WTC11 (cell line): ENCODE data around the gene KCNT1.

Source experiments
- HMGA2 ChIP-seq: fragments of 250-450 bp; sonication (Bioruptor Pico); IDR thresholded peaks from 2 replicates; pipeline ENCODE4 v1.4.0; 2021; ENCODE audit warnings: mild to moderate bottlenecking, moderate library complexity
- NFYB ChIP-seq: sonication (generic); formaldehyde crosslinking; conservative IDR thresholded peaks from 2 replicates; pipeline ENCODE4 v1.8.0; 2022; ENCODE audit warnings: low read depth, missing genetic modification reagents
- NR3C1 ChIP-seq: sonication (generic); formaldehyde crosslinking; conservative IDR thresholded peaks from 2 replicates; pipeline ENCODE4 v1.8.1; 2023; ENCODE audit warnings: low read depth, mild to moderate bottlenecking, missing genetic modification reagents
- SP1 ChIP-seq: sonication (generic); formaldehyde crosslinking; conservative IDR thresholded peaks from 2 replicates; pipeline ENCODE4 v1.8.1; 2022; ENCODE audit warnings: missing genetic modification reagents
- TEAD1 ChIP-seq: sonication (generic); formaldehyde crosslinking; IDR thresholded peaks from 2 replicates; pipeline ENCODE4 v1.8.0; 2022; ENCODE audit warnings: mild to moderate bottlenecking, missing genetic modification reagents
- TP53 ChIP-seq: sonication (generic); formaldehyde crosslinking; IDR thresholded peaks from 2 replicates; pipeline ENCODE4 v1.8.1; 2023; ENCODE audit warnings: mild to moderate bottlenecking, missing genetic modification reagents
- ZNF416 ChIP-seq: fragments of 250-450 bp; sonication (Bioruptor Pico); IDR thresholded peaks from 2 replicates; pipeline ENCODE4 v1.9.0; 2021; ENCODE audit warnings: mild to moderate bottlenecking, inconsistent platforms
- TF ChIP-seq, protein P1 (sequence below): fragments of 200-600 bp; IDR thresholded peaks from 2 replicates; pipeline ENCODE4 v1.8.0; 2022; ENCODE audit warnings: antibody characterized with exemption
- TF ChIP-seq, protein P2 (sequence below): sonication (generic); formaldehyde crosslinking; conservative IDR thresholded peaks from 2 replicates; pipeline ENCODE4 v1.8.1; 2022; ENCODE audit warnings: mild to moderate bottlenecking, missing genetic modification reagents
- TF ChIP-seq, protein P3 (sequence below): fragments of 250-450 bp; sonication (Bioruptor Pico); IDR thresholded peaks from 2 replicates; pipeline ENCODE4 v1.9.0; 2021; ENCODE audit warnings: moderate library complexity, mild to moderate bottlenecking, inconsistent platforms, borderline replicate concordance
- TF ChIP-seq, protein P4 (sequence below): sonication (generic); formaldehyde crosslinking; IDR thresholded peaks from 2 replicates; pipeline ENCODE4 v1.8.1; 2022; ENCODE audit warnings: low read depth, mild to moderate bottlenecking, moderate library complexity, missing genetic modification reagents, borderline replicate concordance
- TF ChIP-seq, protein P5 (sequence below): sonication (generic); formaldehyde crosslinking; IDR thresholded peaks from 2 replicates; pipeline ENCODE4 v1.8.1; 2022; ENCODE audit warnings: mild to moderate bottlenecking, missing genetic modification reagents, moderate library complexity, borderline replicate concordance

DNA sequence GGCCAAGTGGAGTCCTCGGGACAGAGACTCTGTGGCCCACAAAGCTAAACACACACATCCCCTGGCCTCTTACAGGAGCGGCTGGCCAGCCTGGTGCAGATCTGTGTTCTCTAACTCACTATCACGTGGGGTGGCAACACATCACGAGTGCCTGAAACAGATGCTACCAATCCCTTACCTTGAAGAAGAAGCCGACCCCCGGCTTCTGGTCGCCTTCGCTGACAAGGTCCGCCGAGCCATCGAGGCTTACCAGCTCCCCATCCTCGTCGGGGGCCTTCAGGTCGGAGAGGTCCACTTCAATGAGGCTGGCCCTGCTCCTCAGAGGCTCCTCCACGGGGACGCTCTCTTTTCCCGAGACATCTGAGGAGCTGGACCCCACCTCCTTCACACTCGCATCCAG lies 118.7 kb downstream of the KCNT1 start:
- TF ChIP-seq HMGA2 (CRISPR knock-in tag): no peak
- no peak for TF ChIP-seq SP1 (CRISPR knock-in tag)
- no peak for TF ChIP-seq NR3C1 (CRISPR knock-in tag)
- TF ChIP-seq, protein P1, sequence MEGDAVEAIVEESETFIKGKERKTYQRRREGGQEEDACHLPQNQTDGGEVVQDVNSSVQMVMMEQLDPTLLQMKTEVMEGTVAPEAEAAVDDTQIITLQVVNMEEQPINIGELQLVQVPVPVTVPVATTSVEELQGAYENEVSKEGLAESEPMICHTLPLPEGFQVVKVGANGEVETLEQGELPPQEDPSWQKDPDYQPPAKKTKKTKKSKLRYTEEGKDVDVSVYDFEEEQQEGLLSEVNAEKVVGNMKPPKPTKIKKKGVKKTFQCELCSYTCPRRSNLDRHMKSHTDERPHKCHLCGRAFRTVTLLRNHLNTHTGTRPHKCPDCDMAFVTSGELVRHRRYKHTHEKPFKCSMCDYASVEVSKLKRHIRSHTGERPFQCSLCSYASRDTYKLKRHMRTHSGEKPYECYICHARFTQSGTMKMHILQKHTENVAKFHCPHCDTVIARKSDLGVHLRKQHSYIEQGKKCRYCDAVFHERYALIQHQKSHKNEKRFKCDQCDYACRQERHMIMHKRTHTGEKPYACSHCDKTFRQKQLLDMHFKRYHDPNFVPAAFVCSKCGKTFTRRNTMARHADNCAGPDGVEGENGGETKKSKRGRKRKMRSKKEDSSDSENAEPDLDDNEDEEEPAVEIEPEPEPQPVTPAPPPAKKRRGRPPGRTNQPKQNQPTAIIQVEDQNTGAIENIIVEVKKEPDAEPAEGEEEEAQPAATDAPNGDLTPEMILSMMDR: no peak
- no peak for TF ChIP-seq ZNF416 (CRISPR knock-in tag)
- TF ChIP-seq TEAD1 (CRISPR knock-in tag): no peak
- TF ChIP-seq, protein P2, sequence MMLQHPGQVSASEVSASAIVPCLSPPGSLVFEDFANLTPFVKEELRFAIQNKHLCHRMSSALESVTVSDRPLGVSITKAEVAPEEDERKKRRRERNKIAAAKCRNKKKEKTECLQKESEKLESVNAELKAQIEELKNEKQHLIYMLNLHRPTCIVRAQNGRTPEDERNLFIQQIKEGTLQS (CRISPR knock-in tag): no peak
- TF ChIP-seq, protein P3, sequence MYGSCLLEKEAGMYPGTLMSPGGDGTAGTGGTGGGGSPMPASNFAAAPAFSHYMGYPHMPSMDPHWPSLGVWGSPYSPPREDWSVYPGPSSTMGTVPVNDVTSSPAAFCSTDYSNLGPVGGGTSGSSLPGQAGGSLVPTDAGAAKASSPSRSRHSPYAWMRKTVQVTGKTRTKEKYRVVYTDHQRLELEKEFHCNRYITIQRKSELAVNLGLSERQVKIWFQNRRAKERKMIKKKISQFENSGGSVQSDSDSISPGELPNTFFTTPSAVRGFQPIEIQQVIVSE: no peak
- no peak for TF ChIP-seq TP53 (CRISPR knock-in tag)
- no peak for TF ChIP-seq NFYB (CRISPR knock-in tag)
- TF ChIP-seq, protein P4, sequence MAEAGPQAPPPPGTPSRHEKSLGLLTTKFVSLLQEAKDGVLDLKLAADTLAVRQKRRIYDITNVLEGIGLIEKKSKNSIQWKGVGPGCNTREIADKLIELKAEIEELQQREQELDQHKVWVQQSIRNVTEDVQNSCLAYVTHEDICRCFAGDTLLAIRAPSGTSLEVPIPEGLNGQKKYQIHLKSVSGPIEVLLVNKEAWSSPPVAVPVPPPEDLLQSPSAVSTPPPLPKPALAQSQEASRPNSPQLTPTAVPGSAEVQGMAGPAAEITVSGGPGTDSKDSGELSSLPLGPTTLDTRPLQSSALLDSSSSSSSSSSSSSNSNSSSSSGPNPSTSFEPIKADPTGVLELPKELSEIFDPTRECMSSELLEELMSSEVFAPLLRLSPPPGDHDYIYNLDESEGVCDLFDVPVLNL (CRISPR knock-in tag): no peak
- TF ChIP-seq, protein P5, sequence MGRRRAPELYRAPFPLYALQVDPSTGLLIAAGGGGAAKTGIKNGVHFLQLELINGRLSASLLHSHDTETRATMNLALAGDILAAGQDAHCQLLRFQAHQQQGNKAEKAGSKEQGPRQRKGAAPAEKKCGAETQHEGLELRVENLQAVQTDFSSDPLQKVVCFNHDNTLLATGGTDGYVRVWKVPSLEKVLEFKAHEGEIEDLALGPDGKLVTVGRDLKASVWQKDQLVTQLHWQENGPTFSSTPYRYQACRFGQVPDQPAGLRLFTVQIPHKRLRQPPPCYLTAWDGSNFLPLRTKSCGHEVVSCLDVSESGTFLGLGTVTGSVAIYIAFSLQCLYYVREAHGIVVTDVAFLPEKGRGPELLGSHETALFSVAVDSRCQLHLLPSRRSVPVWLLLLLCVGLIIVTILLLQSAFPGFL (CRISPR knock-in tag): no peak
